K562 (cell line): ENCODE data around the gene KCNK7. TPM values are rescaled to one million over a fixed set of nuclear protein-coding genes. Genes with fewer than 3 reads are reported as not detected.
A peak's percentile ranks its signal among the peaks of the same experiment; 100 is the strongest.

Source experiments
- ATAC-seq: fragments of 200-7000 bp; cut with Tn5 transposase; 3 replicates; pipeline ENCODE4 v1.9.1; 2020; ENCODE audit warnings: moderate library complexity
- BruUV-seq: library from RNA; stranded (reverse); fragments of 400-500 nt; replicated peaks from 2 replicates; lab custom pipeline; 2021; lab: Mats Ljungman, UMichigan
- CTCF ChIA-PET: fragments of 300-600 bp; formaldehyde crosslinking; extraction: SDS; loops from one replicate; lab custom pipeline; 2021; ENCODE audit warnings: low intra/inter-chr PET ratio; lab: Yijun Ruan, JAX
- POLR2A ChIA-PET: fragments of 300-600, 350-650 bp; sonication (Branson Sonifier 250); formaldehyde crosslinking; extraction: SDS; loops from one replicate; lab custom pipeline; 2021; ENCODE audit warnings: antibody characterized with exemption, inconsistent platforms; lab: Yijun Ruan, JAX
- DNase-seq, 4 experiments: peaks; one replicate each; pipeline versions ENCODE4 v3.0.0 to v3.0.0-alpha.2; 2011 to 2018; ENCODE audit warnings: low spot score in 3 of 4, mixed read lengths in 3 of 4; ENCODE audit errors: extremely low read depth in 1 of 4
- FAIRE-seq: peaks from 2 replicates; lab custom pipeline; 2011; peaks lifted over from hg19 to GRCh38; lab: Jason Lieb, UNC
- H2AFZ ChIP-seq: 2 replicates; pipeline ENCODE4 v1.6.0; 2011; ENCODE audit warnings: low read depth, low read length, control low read depth, inconsistent platforms
- H3K27ac ChIP-seq: fragments of 200-600 bp; 3 replicates; pipeline ENCODE4 v1.8.0; 2011; ENCODE audit warnings: low read depth, mild to moderate bottlenecking, control low read depth, inconsistent platforms, low read length, moderate library complexity, mixed read lengths; ENCODE audit errors: extremely low read depth
- H3K27me3 ChIP-seq, 2 experiments: fragments of 300-600 bp in 1 of 2; 2 replicates in 1 of 2; 3 replicates in 1 of 2; pipeline versions ENCODE4 v1.6.0 to v1.8.0; 2011; ENCODE audit warnings: inconsistent platforms in 2 of 2, low read length in 2 of 2, mild to moderate bottlenecking in 1 of 2, mixed read lengths in 1 of 2, moderate library complexity in 1 of 2; ENCODE audit not compliant: control insufficient read depth in 2 of 2, insufficient read depth in 2 of 2
- H3K36me3 ChIP-seq: fragments of 300-600 bp; 3 replicates; pipeline ENCODE4 v1.8.0; 2011; ENCODE audit warnings: mild to moderate bottlenecking, low read length, inconsistent platforms; ENCODE audit not compliant: control insufficient read depth, insufficient read depth
- H3K4me1 ChIP-seq, 2 experiments: fragments of 200-600 bp in 1 of 2; replicated peaks in 1 of 2; 2 replicates in 1 of 2; 3 replicates in 1 of 2; pipeline versions ENCODE4 v1.5.1 to v1.8.0; 2011; ENCODE audit warnings: inconsistent platforms in 2 of 2, low read length in 2 of 2, mild to moderate bottlenecking in 1 of 2, mixed read lengths in 1 of 2, moderate library complexity in 1 of 2; ENCODE audit not compliant: control insufficient read depth in 2 of 2, insufficient read depth in 2 of 2
- H3K4me2 ChIP-seq: 2 replicates; pipeline ENCODE4 v1.6.1; 2011; ENCODE audit warnings: low read length, control low read depth, inconsistent platforms, mixed read lengths; ENCODE audit not compliant: insufficient read depth
- H3K4me3 ChIP-seq: fragments of 200-600 bp; sonication (generic), shearing (Covaris generic); 2 replicates; pipeline ENCODE4 v1.5.1; 2016; ENCODE audit warnings: control low read depth, inconsistent platforms
- H3K79me2 ChIP-seq: fragments of 200-600 bp; 3 replicates; pipeline ENCODE4 v1.8.0; 2011; ENCODE audit warnings: low read length, inconsistent platforms; ENCODE audit not compliant: control insufficient read depth, insufficient read depth
- H3K9ac ChIP-seq, 2 experiments: 2 replicates each; pipeline versions ENCODE4 v1.6.0 to v1.6.1; 2011; ENCODE audit warnings: low read depth in 2 of 2, low read length in 2 of 2, control low read depth in 1 of 2, inconsistent platforms in 1 of 2, mild to moderate bottlenecking in 1 of 2, mixed read lengths in 1 of 2; ENCODE audit not compliant: insufficient read depth in 1 of 2
- H3K9me1 ChIP-seq: one replicate; pipeline ENCODE4 v1.6.0; 2011; ENCODE audit warnings: inconsistent platforms, mild to moderate bottlenecking, low read length, moderate library complexity; ENCODE audit not compliant: control insufficient read depth, insufficient read depth
- H3K9me3 ChIP-seq: replicated peaks from 2 replicates; pipeline ENCODE4 v1.5.1; 2011; ENCODE audit warnings: low read depth, low read length, inconsistent platforms; ENCODE audit not compliant: control insufficient read depth, insufficient read depth
- H4K20me1 ChIP-seq: replicated peaks from 2 replicates; pipeline ENCODE4 v1.6.1; 2011; ENCODE audit warnings: low read length, inconsistent platforms, mixed read lengths; ENCODE audit not compliant: control insufficient read depth, insufficient read depth
- CREM ChIP-seq: IDR thresholded peaks from 2 replicates; pipeline ENCODE4 v1.6.1; 2014; ENCODE audit warnings: antibody characterized with exemption, low read depth
- HOMEZ ChIP-seq: fragments of 250-450 bp; sonication (Bioruptor Pico); IDR thresholded peaks from 2 replicates; pipeline ENCODE4 v1.4.0; 2020; ENCODE audit warnings: mild to moderate bottlenecking, moderate library complexity
- ZBTB33 ChIP-seq: sonication (generic); formaldehyde crosslinking; IDR thresholded peaks from 2 replicates; pipeline ENCODE4 v1.8.1; 2023; ENCODE audit warnings: mild to moderate bottlenecking, missing genetic modification reagents
- whole genome bisulfite sequencing: fragments of 100-300 bp; shearing (Covaris generic); methylation state at CpG from one replicate; pipeline ENCODE4 v1.1.6; 2016; ENCODE audit warnings: low coverage, mixed read lengths; ENCODE audit not compliant: insufficient coverage; ENCODE audit errors: missing lambda C conversion rate; 5-methylcytosine and 5-hydroxymethylcytosine counted together
- in situ Hi-C: fragments of 300-500 bp; cut with MboI; formaldehyde crosslinking; loops from 4 replicates; pipeline ENCODE4 v1.15.0; 2018; ENCODE audit warnings: inconsistent platforms, mixed read lengths
- intact Hi-C: fragments of 100-400 bp; cut with micrococcal nuclease; formaldehyde crosslinking; loops from 2 replicates; pipeline ENCODE4 v1.14.2; 2022
- polyA plus RNA-seq, 8 experiments: library from polyadenylated mRNA; depleted of rRNA in 4 of 8; stranded (reverse) in 5 of 8; unstranded in 3 of 8; fragments of >200 nt; fragmentation: Nextera tagmentation in 2 of 8; fragmentation: Illumina TruSeq in 1 of 8; extraction: Ambion mirVana in 2 of 8; extraction: Trizol in 1 of 8; gene quantifications; 2 replicates each; pipeline versions ENCODE4 v1.2.1 to v1.2.3, GENCODE V29; 2011 to 2014; ENCODE audit warnings: inconsistent platforms in 1 of 8, missing spikeins in 1 of 8
- total RNA-seq, 7 experiments: library from RNA; depleted of rRNA in 6 of 7; stranded (reverse); fragments of >200 nt in 6 of 7; fragmentation: Illumina TruSeq in 2 of 7; extraction: Trizol in 2 of 7; gene quantifications; 2 replicates each; pipeline versions ENCODE4 v1.2.1 to v1.2.3, GENCODE V29; 2011 to 2021; ENCODE audit warnings: low replicate concordance in 1 of 7

The KCNK7 gene
- total and polyA plus RNA-seq, 9 of the 15 experiments (the other 6 are each of a cell fraction or from before 2014, with no cell fraction given) = 0.07 to 0.40 TPM; not detected in 7

GRCh38 chr11:65547446-65548125 lies 48.0 kb downstream of the KCNK7 start:
- H4K20me1 ChIP-seq = 0 out of 2 replicates have a peak, but pooled peaks cover 8% of the 10 kb centered on the region
- ATAC-seq (no peak), DNase-seq (no peak), FAIRE-seq (no peak)
- no peaks in the 10 kb centered on the region for H3K9me3 ChIP-seq
- WGBS = 84% methylated on average over 16 of the region's 52 CpGs
- ChIA-PET POLR2A (interaction anchor here (0.7 to 2.0 kb wide), 5 partner anchors 10 to 48 kb away, joined by 3 to 10 read pairs (median 6); partner anchors contain the start of gene MALAT1), CTCF (no interaction called here)
- no peaks in the 10 kb centered on the region for H3K9me1 ChIP-seq
- in situ Hi-C loops (no loop called here), intact Hi-C loops (loop anchor here (10.0 kb wide), 1 partner anchor 267 kb away; no protein-coding TSS in a partner anchor)
- no peak overlapping the region for H3K27ac ChIP-seq
- H3K9ac ChIP-seq = no peak overlapping the region
- TF ChIP-seq HOMEZ (CRISPR knock-in tag) = no peak
- TF ChIP-seq ZBTB33 (CRISPR knock-in tag) = peak; percentile 96
- no peak for TF ChIP-seq CREM
- H3K36me3 ChIP-seq = no peaks in the 10 kb centered on the region
- BruUV-seq = no TSS peak
- H3K4me3 ChIP-seq = no peak overlapping the region
- no peaks in the 10 kb centered on the region for H3K79me2 ChIP-seq
- H3K4me2 ChIP-seq = no peak overlapping the region
- no peak overlapping the region for H2AFZ ChIP-seq
- H3K4me1 ChIP-seq = peaks cover 28 to 61% of the 10 kb centered on the region in 2 experiments
- H3K27me3 ChIP-seq = no peaks in the 10 kb centered on the region
